HepG2 (cell line): Measurements from ENCODE around the gene SRF. TPM values are rescaled to one million over a fixed set of nuclear protein-coding genes. Genes with fewer than 3 reads are reported as not detected.

Source experiments
- AHR ChIP-seq: IDR thresholded peaks from 2 replicates; pipeline ENCODE4 v1.6.1; 2018; ENCODE audit warnings: missing genetic modification reagents, missing compliant biosample characterization
- EHMT2 ChIP-seq: fragments of 200-600 bp; sonication (generic); IDR thresholded peaks from 2 replicates; pipeline ENCODE4 v1.7.0; 2017; ENCODE audit warnings: antibody characterized with exemption, low read depth, low read length, borderline replicate concordance
- HDAC1 ChIP-seq: sonication (generic); formaldehyde crosslinking; IDR thresholded peaks from 2 replicates; pipeline ENCODE4 v1.5.1; 2020; ENCODE audit warnings: mild to moderate bottlenecking, missing genetic modification reagents
- HMGXB3 ChIP-seq: sonication (generic); formaldehyde crosslinking; IDR thresholded peaks from 2 replicates; pipeline ENCODE4 v1.4.0; 2020; ENCODE audit warnings: missing genetic modification reagents, borderline replicate concordance
- MYC ChIP-seq: sonication (generic); formaldehyde crosslinking; IDR thresholded peaks from 2 replicates; pipeline ENCODE4 v1.9.0; 2021; ENCODE audit warnings: missing genetic modification reagents, borderline replicate concordance
- REL ChIP-seq: sonication (generic); formaldehyde crosslinking; conservative IDR thresholded peaks from 2 replicates; pipeline ENCODE4 v1.8.0; 2022; ENCODE audit warnings: mild to moderate bottlenecking, missing genetic modification reagents, moderate library complexity
- SATB2 ChIP-seq: sonication (generic); formaldehyde crosslinking; IDR thresholded peaks from 2 replicates; pipeline ENCODE4 v1.5.0; 2020; ENCODE audit warnings: missing genetic modification reagents
- SNAI1 ChIP-seq: sonication (generic); formaldehyde crosslinking; IDR thresholded peaks from 2 replicates; pipeline ENCODE4 v1.5.0; 2020; ENCODE audit warnings: mild to moderate bottlenecking, missing genetic modification reagents, borderline replicate concordance
- TFDP2 ChIP-seq: sonication (generic); formaldehyde crosslinking; IDR thresholded peaks from 2 replicates; pipeline ENCODE4 v1.4.0; 2020; ENCODE audit warnings: missing genetic modification reagents
- USF2 ChIP-seq, 2 experiments: sonication (generic) in 1 of 2; formaldehyde crosslinking in 1 of 2; IDR thresholded peaks; 2 replicates each; pipeline versions ENCODE4 v1.5.1 to v1.6.1; 2011 to 2020; ENCODE audit warnings: borderline replicate concordance in 1 of 2, low read depth in 1 of 2, low read length in 1 of 2, mild to moderate bottlenecking in 1 of 2, missing genetic modification reagents in 1 of 2, moderate library complexity in 1 of 2
- YEATS4 ChIP-seq: sonication (generic); formaldehyde crosslinking; IDR thresholded peaks from 2 replicates; pipeline ENCODE4 v1.4.0; 2020; ENCODE audit warnings: missing genetic modification reagents, borderline replicate concordance
- ZBTB42 ChIP-seq: sonication (generic); formaldehyde crosslinking; IDR thresholded peaks from 2 replicates; pipeline ENCODE4 v1.5.0; 2020; ENCODE audit warnings: mild to moderate bottlenecking, missing genetic modification reagents
- ZNF225 ChIP-seq: sonication (generic); formaldehyde crosslinking; IDR thresholded peaks from 2 replicates; pipeline ENCODE4 v1.4.0; 2020; ENCODE audit warnings: mild to moderate bottlenecking, missing genetic modification reagents
- ZNF296 ChIP-seq: sonication (generic); formaldehyde crosslinking; conservative IDR thresholded peaks from 2 replicates; pipeline ENCODE4 v1.5.0; 2020; ENCODE audit warnings: mild to moderate bottlenecking, missing genetic modification reagents
- ZNF431 ChIP-seq: sonication (generic); formaldehyde crosslinking; IDR thresholded peaks from 2 replicates; pipeline ENCODE4 v1.9.0; 2022; ENCODE audit warnings: missing genetic modification reagents, low read depth, mild to moderate bottlenecking, borderline replicate concordance
- ZNF441 ChIP-seq: sonication (generic); formaldehyde crosslinking; IDR thresholded peaks from 2 replicates; pipeline ENCODE4 v1.7.0; 2021; ENCODE audit warnings: missing genetic modification reagents, borderline replicate concordance
- ZNF512 ChIP-seq: sonication (generic); formaldehyde crosslinking; IDR thresholded peaks from 2 replicates; pipeline ENCODE4 v1.4.0; 2020; ENCODE audit warnings: mild to moderate bottlenecking, missing genetic modification reagents
- ZNF672 ChIP-seq: sonication (generic); formaldehyde crosslinking; IDR thresholded peaks from 2 replicates; pipeline ENCODE4 v1.8.1; 2022; ENCODE audit warnings: missing genetic modification reagents
- ZNF788 ChIP-seq: sonication (generic); formaldehyde crosslinking; IDR thresholded peaks from 2 replicates; pipeline ENCODE4 v1.5.0; 2020; ENCODE audit warnings: mild to moderate bottlenecking, missing genetic modification reagents, borderline replicate concordance
- polyA plus RNA-seq, 8 experiments: library from polyadenylated mRNA; depleted of rRNA in 3 of 8; stranded (reverse) in 7 of 8; unstranded in 1 of 8; fragments of >200 nt; fragmentation: Illumina TruSeq in 4 of 8; extraction: Trizol in 4 of 8; gene quantifications; 2 replicates each; pipeline versions ENCODE4 v1.2.1 to v1.2.3, GENCODE V29; 2011 to 2016; ENCODE audit warnings: low read depth in 4 of 8, missing spikeins in 1 of 8, mixed read lengths in 1 of 8; ENCODE audit not compliant: insufficient read depth in 1 of 8
- total RNA-seq, 5 experiments: library from RNA; depleted of rRNA; stranded (reverse); fragments of >200 nt; fragmentation: Illumina TruSeq; extraction: Trizol; gene quantifications; 2 replicates each; pipeline ENCODE4 v1.2.3, GENCODE V29; 2016; ENCODE audit warnings: low read depth in 1 of 5

The SRF gene
- total and polyA plus RNA-seq, 2 of the 13 experiments (the other 11 are each of a cell fraction or from before 2014, with no cell fraction given), result 25.5 to 44.1 TPM

- TF ChIP-seq ZNF512 (CRISPR knock-in tag) (no peak), ZNF225 (CRISPR knock-in tag) (no peak), HMGXB3 (no peak; the same call in 1 of the 2 replicates), ZNF788 (no peak), USF2 (IDR thresholded peaks at IDR 0.05; ENCODE audit: low read depth, low read length) (no peak), USF2 (CRISPR knock-in tag; IDR thresholded peaks at IDR 0.05; ENCODE audit: borderline replicate concordance) (peak; percentile 97; the same call in 1 of the 2 replicates), REL (CRISPR knock-in tag) (peak; percentile 78), MYC (CRISPR knock-in tag) (peak; percentile 85), ZNF296 (CRISPR knock-in tag) (no peak), ZBTB42 (CRISPR knock-in tag) (no peak), ZNF441 (CRISPR knock-in tag) (peak; percentile 97), HDAC1 (CRISPR knock-in tag) (peak; percentile 65), ZNF672 (peak; percentile 92; the same call in 1 of the 2 replicates), SATB2 (CRISPR knock-in tag) (0 out of 2 replicates have a peak, but pooled peaks have one; percentile 2), EHMT2 (no peak), SNAI1 (no peak), YEATS4 (CRISPR knock-in tag) (peak; percentile 91), ZNF431 (CRISPR knock-in tag) (peak; percentile 95), AHR (CRISPR knock-in tag) (peak; percentile 56; the same call in 1 of the 2 replicates), TFDP2 (CRISPR knock-in tag) (peak; percentile 66)
These were observed at the start of gene SRF (continued) for GRCh38 chr6:43170931-43171706.
